GM18519 (cell line): ENCODE measurements around the gene TENT4B.
A peak's percentile ranks its signal among the peaks of the same experiment; 100 is the strongest.
"Not testable (repeated sequence)": the region's sequence is repeated elsewhere in the genome, so short reads cannot be mapped to it uniquely, and the experiment has no call there.

Experiments used
- ATAC-seq: cut with Tn5 transposase; IDR thresholded peaks from one replicate; pipeline ENCODE4 v1.9.1; 2021; ENCODE audit warnings: mild to moderate bottlenecking, moderate library complexity; ENCODE audit not compliant: unreplicated experiment, low FRiP score

The TENT4B gene

GRCh38 chr16:50153596-50154419 is 702 bp downstream of the TENT4B start:
- peak; percentile 15 for ATAC-seq

GRCh38 chr16:50154420-50154950 is 1.4 kb downstream of the TENT4B start:
- ATAC-seq, result no peak

- no peak for ATAC-seq
These were observed 2.8 kb downstream of the TENT4B start for GRCh38 chr16:50155925-50156324.

- ATAC-seq, result no peak
These were observed 3.5 kb downstream of the TENT4B start for GRCh38 chr16:50156590-50156989.

GRCh38 chr16:50160495-50161164 is 7.5 kb downstream of the TENT4B start:
- ATAC-seq, result no peak

GRCh38 chr16:50161950-50162349 is 8.8 kb downstream of the TENT4B start:
- no peak for ATAC-seq

- ATAC-seq, result no peak
These were observed 12.4 kb downstream of the TENT4B start for GRCh38 chr16:50165473-50165872.

- ATAC-seq, result no peak
These were observed 13.7 kb downstream of the TENT4B start for GRCh38 chr16:50166511-50167500.

GRCh38 chr16:50167556-50167955 is 14.4 kb downstream of the TENT4B start:
- no peak for ATAC-seq

- no peak for ATAC-seq
These were observed 16.5 kb downstream of the TENT4B start for GRCh38 chr16:50169555-50170096.

GRCh38 chr16:50171773-50172172 is 18.7 kb downstream of the TENT4B start:
- ATAC-seq, result not testable (repeated sequence)

- no peak for ATAC-seq
These were observed 19.3 kb downstream of the TENT4B start for GRCh38 chr16:50172195-50172922.

- no peak for ATAC-seq
These were observed 20.2 kb downstream of the TENT4B start for GRCh38 chr16:50173316-50173715.

- ATAC-seq, result no peak
These were observed 25.4 kb downstream of the TENT4B start for GRCh38 chr16:50178491-50178941.

- ATAC-seq, result no peak
These were observed 29.3 kb downstream of the TENT4B start for GRCh38 chr16:50182441-50182840.

GRCh38 chr16:50183316-50183715 is 30.2 kb downstream of the TENT4B start:
- ATAC-seq, result no peak

- ATAC-seq, result no peak
These were observed 31.9 kb downstream of the TENT4B start for GRCh38 chr16:50185005-50185505.

- ATAC-seq, result no peak
These were observed 35.6 kb downstream of the TENT4B start for GRCh38 chr16:50188619-50189136.

GRCh38 chr16:50190292-50190691 is 37.2 kb downstream of the TENT4B start:
- ATAC-seq, result no peak
